IPS DF 4.7 (cell line): Measurements from ENCODE around the gene DDAH1.

ENCODE experiments used
- DNase-seq: peaks from one replicate; pipeline ENCODE4 v3.0.0-alpha.2; 2013; ENCODE audit warnings: low spot score; ENCODE audit errors: extremely low read depth

The DDAH1 gene

GRCh38 chr1:85276215-85276977 lies 188.6 kb downstream of the DDAH1 start, which contains the start of gene BCL10:
TSS of gene BCL10 (minus strand) at chr1:85276632. CDS start at chr1:85276352, 280 bp downstream.
- peak; percentile 92 for DNase-seq

- DNase-seq, result no peak
Measured at GRCh38 chr1:85275701-85276214, 189.2 kb downstream of the DDAH1 start.

- DNase-seq, result no peak
Measured at GRCh38 chr1:85274969-85275453, 189.9 kb downstream of the DDAH1 start.

- no peak for DNase-seq
Measured at GRCh38 chr1:85273397-85273796, 191.6 kb downstream of the DDAH1 start.

GRCh38 chr1:85268801-85269585 lies 196.0 kb downstream of the DDAH1 start:
- no peak for DNase-seq
